Kasumi-1 (cell line): Measurements from ENCODE around the gene ROGDI.

Experiments
- DNase-seq, 2 experiments: peaks; one replicate each; lab custom pipeline; 2025; lab: John Stamatoyannopoulos, UW

Gene ROGDI, protein sequence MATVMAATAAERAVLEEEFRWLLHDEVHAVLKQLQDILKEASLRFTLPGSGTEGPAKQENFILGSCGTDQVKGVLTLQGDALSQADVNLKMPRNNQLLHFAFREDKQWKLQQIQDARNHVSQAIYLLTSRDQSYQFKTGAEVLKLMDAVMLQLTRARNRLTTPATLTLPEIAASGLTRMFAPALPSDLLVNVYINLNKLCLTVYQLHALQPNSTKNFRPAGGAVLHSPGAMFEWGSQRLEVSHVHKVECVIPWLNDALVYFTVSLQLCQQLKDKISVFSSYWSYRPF

DNA sequence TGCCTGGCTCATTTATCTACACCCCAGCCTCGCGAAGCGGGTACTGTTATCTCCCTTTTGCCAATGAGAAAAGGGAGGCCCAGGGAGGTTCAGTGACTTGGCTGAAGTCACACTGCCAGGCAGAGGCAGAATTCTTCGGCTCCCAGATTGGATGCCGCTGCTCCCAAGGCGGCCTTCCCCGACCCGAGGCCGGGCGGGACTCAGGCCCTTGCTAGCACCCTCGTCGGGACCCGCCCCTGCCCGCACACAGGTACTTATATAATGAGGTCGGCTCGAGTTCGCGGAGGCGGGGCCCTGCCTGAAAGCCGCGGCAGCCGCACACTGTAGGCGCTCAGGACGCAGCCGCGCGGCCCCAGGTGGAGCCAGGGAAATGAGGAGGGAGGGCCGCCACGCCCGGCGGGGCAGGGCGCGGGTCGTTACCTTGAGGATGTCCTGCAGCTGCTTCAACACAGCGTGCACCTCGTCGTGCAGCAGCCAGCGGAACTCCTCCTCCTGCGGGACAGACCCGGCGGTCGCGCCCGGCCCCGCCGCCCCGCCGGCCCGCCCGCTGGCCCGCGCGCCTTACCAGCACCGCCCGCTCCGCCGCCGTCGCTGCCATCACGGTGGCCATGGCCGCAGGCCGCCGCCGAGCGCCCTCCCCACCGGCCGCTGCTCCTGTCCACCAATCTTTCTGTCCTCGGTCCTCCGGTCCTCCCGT lies at the start of gene ROGDI:
ROGDI (minus strand) TSS at position 672 of the 697 bp plus-strand sequence; CDS start at position 610, 62 bp downstream.
- peak; percentile 1 to 24 for DNase-seq

DNA sequence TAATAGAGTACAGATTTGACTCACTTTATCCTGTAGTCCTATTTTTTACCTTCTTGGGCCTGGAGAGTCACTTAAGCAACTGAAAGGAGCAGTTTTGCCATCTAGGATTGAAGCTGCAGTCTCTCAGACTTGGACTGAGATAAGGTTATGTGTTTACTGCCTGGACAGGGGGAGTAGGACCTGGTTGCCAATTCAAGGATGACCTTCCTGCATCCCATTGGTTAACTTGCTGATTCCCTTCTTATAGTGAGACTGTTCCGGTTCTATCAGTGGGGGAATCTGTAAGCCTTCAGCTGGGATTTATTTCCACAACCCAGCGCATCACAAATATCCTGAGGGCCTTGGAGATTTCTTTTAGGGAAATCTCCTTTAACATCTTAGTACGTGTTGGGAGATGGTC lies 47.8 kb upstream of the ROGDI start:
- no peak for DNase-seq

DNA sequence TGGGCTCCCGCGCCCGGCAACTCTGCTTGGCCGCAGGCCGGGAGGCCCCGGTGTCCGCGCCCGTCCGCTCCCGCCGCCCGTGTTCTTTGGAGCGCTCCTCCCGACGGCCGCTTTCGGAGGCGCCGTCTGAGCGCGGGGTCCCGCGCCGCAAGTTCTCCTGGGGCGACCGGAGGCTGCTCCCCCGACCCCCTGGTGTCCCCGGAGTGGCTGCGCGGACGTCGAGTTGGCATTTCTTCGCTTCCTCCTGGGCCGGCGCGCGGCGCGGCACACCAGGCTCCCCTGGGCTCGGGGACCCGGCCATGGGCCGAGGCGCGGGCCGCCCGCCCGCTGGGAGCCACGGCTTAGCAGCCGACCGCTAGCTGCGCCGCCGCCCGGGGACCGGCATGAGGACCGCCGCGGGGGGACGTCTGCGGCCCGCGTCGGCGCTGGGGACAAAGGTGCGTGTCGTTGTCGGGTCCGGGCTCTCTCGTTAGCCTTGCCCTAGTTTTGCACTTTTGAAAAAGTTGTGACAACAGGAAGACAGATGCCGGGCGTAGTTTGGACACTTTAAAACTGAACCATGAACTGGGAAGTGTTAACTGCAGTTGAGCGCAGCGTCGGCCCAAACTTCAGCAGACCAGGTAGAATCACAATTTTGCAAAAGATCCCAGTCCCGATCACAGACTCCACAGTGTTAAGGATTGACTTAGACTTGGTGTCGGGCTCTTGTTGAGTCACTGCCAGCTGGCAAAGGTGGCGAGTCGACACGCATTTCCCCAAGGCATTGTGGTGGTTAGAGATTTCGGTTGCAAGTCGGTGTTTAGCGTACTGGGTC lies 45.5 kb upstream of the ROGDI start:
- peak in 1 of 2 experiments; percentile 1 for DNase-seq

DNA sequence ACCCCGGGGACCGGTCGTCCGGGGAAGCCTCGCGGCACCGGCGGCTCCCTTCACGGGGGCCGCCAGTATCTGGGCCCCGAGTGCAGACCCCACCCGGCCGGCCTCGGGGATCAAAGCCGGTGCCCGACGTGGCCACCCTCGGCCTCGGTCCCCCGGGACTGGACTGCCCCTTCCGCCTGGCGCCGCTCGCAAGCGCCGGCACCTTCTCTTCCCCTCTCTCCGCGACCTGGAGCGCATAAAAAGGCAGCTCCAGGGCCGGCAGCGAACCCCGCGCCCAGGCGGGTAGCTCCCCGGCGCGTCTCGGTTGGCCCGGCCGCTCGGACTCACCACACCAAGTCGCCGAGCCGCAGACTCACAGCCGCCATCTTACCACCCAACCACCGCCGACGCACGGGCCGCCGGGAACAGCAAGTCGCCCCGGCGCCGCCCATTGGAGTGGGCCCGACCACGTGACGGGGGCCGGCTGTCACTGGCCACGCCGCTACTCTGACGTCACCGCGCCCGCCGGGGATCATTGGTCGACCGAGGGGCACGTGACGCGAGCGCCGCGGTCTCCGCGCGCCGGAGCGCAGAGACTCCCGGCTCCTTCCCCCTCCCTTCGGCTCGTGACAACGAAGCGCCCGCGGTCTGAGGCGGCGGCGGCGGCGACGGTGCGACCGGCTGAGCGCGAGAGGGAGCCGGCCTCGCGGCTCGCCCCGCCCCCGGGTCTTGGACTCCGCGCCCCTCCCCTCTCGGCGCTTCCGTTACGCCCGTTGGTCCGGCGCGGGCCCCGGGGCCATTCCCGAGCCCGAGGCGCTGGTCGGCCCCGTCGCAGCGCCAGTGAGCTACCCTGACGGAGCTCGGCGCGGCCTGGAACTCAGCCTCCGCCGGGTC lies 44.7 kb upstream of the ROGDI start, which contains the start of the genes GLYR1 and UBN1:
GLYR1 (minus strand) TSS at position 388 of the 873 bp plus-strand sequence; CDS start at position 365, 23 bp downstream.
UBN1 (plus strand) TSS at position 581 of the 873 bp plus-strand sequence. CDS start 5,437 bp downstream, outside the sequence.
- peak; percentile 69 to 75 for DNase-seq

DNA sequence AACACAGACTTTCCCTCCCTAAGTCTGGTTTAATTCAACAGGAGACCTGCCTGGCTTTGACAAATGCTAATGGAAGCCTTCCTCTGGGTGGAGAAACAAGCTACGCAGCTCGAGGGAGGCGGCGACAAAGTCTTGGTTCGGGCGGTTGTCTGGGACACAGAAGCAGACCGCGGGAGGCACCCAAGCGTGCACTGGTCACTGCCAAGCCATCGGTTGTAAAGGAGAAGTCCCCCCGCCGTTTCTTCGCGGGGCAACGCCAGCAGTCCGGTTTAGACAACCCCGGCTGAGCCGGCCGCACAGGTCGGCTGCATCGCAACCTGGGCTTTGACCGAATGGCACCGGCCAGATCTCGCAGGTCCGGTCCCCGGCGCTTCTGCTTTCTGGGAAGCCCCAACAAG lies 44.1 kb upstream of the ROGDI start:
- DNase-seq = peak in 1 of 2 experiments; percentile 12

DNA sequence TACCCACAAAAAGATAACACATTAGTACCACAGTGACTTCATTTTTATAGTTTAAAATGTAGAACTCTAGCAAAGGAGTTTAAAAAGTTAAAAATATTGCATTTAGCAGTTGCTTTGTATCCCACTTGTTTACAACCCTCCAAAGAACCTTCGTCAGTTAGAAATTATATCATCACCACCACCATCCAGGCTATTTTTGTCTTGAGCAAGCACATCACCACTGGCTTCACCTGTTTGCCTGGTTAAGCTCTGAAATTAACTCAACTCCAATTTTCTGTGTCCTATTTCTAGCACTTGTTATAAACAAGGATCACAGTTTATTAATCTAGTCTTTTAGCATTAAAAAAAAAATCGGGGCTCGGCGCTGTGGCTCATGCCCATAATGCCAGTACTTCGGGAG lies 38.6 kb upstream of the ROGDI start:
- DNase-seq = no peak

DNA sequence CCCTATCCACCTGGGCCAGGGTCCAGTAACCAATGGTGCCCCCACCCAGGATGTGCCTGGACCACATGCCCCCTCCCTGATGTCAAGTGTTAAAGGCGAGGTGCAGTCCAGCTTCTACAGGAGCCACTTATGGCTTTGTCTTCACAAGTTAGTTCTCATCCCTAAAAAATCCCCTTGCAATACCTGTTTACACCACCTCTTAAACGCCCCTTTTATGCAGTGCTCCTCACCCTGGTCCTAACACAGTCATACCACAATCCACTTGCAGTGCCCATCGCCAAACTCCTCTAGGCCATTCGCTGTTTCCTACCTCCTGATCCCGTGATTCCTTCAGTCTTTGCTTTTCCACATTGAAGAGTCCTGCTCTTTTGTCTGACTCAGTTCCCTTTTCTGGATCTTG lies 37.5 kb upstream of the ROGDI start:
- DNase-seq = peak in 1 of 2 experiments; percentile 7

DNA sequence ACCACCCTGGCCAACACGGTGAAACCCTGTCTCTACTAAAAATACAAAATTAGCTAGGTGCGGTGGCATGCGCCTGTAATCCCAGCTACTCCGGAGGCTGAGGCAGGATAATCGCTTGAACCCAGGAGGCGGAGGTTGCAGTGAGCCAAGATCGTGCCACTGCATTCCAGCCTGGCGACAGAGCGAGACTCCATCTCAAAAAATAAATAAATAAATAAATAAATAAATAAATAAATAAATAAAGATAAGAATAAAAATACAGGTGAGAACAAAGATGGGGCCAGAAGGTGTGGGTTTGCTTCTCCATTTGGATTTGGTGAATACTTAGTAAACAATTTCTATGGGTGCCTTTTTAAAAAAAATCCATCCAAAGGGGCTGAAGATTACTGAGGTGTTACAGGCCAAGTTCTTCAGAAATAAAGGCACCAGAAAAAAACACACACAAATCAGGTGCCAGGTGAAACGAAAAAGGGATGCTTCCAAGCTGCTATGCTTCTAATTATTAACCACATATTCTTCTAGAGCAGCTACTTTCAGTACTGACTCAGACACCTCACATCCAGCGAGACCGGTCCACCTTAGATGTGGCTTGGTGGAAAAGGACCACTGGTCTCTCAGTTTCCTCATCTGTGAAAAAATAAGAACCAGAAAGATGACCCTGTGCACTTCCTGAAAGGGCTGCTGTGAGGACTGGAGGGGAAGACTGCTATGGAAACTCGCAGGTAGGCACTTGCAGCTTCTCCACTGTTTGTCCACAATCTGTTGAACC lies 35.5 kb upstream of the ROGDI start:
- no peak for DNase-seq

DNA sequence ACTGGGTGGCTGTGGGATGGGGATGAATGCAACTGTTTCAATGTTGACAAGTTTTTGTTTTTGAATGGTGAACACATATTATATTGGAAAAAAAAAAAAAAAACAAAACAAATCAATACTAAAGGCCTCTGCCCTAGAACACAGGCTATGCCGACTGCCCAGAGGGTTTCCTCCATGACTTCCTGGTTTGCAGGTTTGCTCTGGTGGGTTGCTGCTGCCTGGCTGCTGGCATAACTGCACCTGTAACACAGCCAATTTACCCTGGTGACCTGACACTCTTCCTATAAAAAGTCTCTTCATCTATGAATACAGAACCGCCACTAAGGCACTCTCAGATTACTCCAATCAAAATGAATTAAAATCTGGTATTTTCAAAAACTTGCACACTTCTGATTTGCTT lies 34.3 kb upstream of the ROGDI start:
- no peak for DNase-seq

DNA sequence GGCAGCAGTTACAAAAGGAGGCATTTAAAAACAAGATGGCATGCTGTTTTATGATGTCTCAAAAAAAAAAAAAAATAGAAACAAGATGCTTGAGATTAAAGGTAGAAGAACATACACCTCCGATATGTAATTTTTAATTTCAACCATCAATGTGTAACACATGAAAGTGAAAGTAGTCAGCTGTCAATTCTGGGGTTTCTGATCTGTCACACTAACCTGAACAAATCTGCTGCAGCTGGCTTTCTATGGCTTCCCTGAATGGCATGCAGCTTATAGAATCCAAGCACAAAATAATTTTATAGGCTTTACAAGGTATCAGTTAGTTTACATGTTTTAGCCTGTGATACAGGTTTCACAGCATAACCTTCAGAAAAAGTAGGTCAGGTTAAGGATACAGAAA lies 31.2 kb upstream of the ROGDI start:
- no peak for DNase-seq

DNA sequence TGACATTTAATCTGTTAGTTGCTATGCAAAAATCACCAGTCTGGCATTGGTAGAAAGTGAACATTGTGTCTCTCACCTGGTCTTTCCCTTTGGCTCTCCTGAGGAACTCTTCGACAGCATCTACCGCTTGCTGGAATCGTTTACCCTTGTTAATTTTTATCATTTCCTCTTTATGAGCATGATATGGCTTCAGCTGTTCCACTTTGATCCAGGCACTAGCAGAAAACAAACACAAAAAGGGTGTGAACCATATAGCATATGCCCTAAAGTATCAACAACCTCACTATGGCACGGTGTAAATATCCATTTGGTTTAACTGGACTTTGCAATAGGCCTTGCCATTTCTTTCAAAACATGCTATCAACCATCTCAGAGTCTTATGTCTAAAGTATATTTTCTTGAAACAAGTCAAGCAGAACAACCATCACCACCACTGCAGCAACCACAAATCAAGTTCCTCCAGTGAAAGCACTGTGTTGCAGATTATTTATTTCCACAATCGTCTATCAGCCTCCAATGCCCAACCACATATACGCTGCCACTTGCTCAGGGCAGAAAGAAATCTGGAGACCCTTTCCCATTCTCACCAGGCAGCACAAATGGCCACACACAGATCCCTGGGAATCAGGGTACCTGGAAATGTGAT lies 30.4 kb upstream of the ROGDI start:
- DNase-seq = no peak

DNA sequence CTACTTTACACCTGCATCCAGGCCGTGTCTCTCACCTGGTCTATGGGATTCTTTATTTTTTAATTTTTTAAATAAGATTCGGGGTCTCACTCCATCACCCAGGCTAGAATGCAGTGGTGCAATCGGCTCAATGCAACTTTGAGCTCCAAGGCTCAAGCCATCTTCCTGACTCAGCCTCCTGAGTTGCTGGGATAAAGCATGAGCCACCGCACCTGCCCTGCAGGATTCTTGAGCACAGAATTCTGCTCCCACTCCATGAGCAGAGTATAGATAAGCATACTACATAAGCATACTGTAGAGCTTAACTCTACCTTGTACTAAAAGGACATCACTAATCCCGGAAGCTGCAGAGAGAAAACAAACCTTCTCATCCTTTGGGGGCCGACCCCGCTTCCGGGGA lies 29.2 kb upstream of the ROGDI start:
- DNase-seq = no peak

DNA sequence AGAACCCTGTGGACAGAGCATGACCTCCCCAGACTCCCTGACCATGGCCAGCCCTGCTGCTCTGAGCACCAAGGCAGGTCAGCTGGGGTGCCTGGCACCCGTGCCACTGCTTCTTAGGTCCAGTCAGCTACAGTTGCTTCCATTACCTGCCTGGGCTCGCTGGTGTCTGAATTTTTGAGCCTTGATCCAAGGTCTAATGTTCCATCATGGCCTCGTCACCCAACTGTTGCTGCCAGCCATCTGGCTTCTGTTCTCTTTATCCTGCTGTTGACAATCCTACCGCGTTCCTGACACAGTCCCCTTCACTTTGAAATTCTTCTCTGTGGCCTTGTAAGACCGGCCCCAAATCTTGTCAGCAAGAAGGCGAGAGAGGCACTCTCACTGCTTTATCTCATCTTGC lies 28.0 kb upstream of the ROGDI start:
- DNase-seq = no peak

DNA sequence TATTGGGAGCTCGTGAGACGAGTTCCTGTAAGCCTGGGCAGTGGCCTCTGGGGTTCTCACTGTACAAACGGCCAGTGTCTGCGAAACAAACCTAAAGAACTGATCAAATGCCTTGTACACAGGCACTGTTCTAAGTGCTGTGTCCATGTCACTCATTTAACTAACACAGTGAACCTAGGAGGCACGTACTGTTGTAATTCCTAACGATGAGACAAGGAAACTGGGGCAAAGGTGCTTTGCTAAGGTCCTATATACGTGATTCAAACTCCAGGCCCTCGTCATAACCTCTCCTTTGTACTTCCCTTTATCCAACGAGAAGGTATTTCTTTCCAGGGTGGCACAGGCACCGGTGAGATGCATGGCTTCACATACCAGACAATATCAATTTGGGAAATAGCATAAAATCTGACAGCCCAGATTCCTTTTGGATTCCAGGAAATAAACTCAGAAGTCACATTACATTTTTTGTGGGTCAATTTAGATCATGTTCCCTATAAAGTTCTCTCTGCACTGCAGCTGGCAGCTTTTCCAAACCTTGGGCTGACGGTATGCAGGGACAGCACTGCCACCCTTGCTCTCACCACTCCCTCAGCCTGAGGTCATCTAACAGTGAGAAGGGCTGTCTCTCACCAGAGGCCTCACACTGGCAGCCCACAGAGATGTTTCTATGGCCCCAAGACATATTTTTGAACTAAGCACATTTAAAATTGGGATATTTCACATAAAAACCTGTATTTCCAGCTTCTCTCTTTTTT lies 26.3 kb upstream of the ROGDI start:
- no peak for DNase-seq

DNA sequence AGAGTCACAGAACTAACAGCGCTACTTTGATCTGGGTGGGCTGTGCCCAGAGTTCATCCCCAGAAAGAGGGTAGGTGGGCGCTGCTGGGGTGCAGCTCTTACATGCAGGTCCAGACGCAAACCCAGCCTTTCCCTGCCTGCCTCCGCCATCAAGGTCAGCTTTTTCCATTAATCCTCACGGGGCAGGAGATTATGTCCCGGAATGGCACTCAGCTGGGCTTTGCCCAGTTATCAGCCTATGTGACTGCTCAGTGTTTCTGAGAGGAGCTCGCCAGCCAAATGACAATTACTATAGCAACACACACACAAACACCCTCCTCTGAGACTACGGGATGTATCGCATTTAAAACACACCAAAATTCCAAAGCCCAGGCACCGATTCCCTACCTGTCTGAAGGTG lies 24.5 kb upstream of the ROGDI start:
- DNase-seq = no peak

DNA sequence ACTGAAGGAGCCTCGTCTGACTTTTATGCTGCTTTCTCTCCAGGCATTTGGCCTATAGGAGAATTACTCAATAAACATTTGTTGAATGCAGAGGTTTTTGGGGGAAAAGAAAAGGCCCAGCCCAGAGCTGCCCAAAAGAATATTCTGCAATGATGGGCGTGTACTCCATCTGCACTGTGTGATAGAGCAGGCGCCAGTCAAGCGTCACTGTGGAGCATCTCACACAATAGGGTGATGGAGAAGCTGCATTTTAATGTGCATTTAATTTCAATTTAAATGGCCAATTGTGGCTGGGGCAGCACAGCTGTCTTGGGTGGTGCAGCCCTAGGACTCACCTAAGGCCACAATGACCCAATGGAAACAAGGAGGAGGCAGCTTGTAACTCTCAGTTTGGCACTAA lies 24.1 kb upstream of the ROGDI start:
- no peak for DNase-seq

DNA sequence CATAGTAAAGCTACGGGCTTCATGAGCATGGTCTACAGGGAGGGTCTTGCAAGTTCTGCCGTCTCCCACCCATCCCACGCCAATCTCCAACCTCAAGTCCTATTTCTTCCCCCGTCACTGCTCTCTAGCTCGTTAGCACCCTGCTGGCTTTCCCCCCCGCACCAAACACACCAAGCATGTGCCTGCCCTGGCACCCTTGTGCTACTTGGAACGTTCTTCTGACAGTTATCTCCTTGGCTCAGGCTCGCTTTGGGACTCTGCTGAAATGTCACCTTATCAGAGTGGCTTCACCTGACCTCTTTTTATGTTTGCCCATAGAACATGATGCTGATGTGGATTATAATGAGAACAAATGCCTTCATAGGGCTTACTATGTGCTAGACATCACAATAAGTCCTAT lies 22.8 kb upstream of the ROGDI start:
- DNase-seq = no peak

DNA sequence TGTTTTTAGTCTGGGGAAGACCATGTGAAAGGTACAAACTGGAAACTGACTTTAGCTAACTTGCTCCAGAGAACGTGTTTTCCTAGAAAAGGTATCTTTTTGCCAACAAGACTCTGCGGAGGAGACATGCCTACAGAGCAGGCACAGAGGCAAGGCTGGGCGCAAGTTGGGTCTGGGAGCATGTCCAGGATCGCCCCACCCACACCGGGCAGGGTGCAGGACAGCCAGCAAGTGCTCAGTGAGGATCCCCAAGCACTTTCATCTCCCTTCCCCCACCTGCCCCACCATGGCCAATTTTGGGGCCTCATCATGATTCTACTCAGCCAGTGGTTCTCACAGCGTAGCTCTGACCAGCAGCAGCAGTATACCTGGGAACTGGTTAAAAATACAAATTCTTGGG lies 18.2 kb upstream of the ROGDI start:
- DNase-seq = no peak

DNA sequence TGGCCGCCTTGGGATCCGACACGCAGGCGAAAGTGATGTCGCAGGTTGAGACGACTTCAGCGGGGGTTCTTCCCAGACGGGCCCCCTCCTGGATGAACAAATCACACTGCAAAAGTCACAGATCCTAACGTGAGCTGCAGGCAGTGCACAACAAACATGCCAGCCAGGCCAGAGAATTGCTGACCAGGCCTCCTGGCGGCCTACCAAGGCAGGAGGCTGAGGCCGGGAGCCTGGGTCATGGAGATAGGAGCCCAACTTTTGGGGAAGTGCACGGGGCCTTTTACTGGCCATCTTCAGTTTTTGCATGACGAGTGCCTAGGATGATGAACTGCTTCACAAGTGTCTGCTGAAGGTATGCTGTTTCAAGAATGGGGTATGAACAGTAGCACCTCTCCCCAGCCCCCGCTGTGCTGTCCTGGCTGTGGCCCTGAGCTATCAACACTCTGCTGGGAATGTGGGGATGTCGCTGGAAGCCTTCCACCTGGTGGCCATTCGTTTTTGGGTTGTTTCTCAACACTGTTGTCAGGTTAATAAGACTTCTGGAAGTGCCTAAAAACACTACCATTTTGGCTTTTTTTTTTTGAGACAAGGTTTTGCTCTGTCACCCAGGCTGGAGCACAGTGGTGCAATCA lies 12.2 kb upstream of the ROGDI start:
- no peak for DNase-seq
